ENCODE measurements around the gene USP17L5.
"Not testable (repeated sequence)": the region's sequence is repeated elsewhere in the genome, so short reads cannot be mapped to it uniquely, and the experiment has no call there.

- TF ChIP-seq POLR2AphosphoS5 (IDR thresholded peaks at IDR 0.05; ENCODE audit: low read depth, low read length); SIN3A (IDR thresholded peaks at IDR 0.05; ENCODE audit: borderline replicate concordance, insufficient read depth, low read depth, low read length); CTCF (IDR thresholded peaks at IDR 0.05): not testable (repeated sequence)
- TF ChIP-seq, protein P1, sequence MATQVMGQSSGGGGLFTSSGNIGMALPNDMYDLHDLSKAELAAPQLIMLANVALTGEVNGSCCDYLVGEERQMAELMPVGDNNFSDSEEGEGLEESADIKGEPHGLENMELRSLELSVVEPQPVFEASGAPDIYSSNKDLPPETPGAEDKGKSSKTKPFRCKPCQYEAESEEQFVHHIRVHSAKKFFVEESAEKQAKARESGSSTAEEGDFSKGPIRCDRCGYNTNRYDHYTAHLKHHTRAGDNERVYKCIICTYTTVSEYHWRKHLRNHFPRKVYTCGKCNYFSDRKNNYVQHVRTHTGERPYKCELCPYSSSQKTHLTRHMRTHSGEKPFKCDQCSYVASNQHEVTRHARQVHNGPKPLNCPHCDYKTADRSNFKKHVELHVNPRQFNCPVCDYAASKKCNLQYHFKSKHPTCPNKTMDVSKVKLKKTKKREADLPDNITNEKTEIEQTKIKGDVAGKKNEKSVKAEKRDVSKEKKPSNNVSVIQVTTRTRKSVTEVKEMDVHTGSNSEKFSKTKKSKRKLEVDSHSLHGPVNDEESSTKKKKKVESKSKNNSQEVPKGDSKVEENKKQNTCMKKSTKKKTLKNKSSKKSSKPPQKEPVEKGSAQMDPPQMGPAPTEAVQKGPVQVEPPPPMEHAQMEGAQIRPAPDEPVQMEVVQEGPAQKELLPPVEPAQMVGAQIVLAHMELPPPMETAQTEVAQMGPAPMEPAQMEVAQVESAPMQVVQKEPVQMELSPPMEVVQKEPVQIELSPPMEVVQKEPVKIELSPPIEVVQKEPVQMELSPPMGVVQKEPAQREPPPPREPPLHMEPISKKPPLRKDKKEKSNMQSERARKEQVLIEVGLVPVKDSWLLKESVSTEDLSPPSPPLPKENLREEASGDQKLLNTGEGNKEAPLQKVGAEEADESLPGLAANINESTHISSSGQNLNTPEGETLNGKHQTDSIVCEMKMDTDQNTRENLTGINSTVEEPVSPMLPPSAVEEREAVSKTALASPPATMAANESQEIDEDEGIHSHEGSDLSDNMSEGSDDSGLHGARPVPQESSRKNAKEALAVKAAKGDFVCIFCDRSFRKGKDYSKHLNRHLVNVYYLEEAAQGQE (IDR thresholded peaks at IDR 0.05; ENCODE audit: insufficient read depth in 1 of 2, low read depth in 2 of 2, low read length in 1 of 2) = not testable (repeated sequence)
These were observed 11.7 kb downstream of the USP17L5 start for GRCh38 chr4:9350866-9351265.

Data from Panc1 (cell line).